ENCODE results near the gene GPR137B.
"Not testable (repeated sequence)": the region's sequence is repeated elsewhere in the genome, so short reads cannot be mapped to it uniquely, and the experiment has no call there.

The GPR137B gene

GRCh38 chr1:236161230-236161629, 18.9 kb downstream of the GPR137B start:
- no peak for DNase-seq (ENCODE audit: low read depth)

- DNase-seq (ENCODE audit: low read depth), result not testable (repeated sequence)
Observed at GRCh38 chr1:236161755-236162154, 19.4 kb downstream of the GPR137B start.

DNA sequence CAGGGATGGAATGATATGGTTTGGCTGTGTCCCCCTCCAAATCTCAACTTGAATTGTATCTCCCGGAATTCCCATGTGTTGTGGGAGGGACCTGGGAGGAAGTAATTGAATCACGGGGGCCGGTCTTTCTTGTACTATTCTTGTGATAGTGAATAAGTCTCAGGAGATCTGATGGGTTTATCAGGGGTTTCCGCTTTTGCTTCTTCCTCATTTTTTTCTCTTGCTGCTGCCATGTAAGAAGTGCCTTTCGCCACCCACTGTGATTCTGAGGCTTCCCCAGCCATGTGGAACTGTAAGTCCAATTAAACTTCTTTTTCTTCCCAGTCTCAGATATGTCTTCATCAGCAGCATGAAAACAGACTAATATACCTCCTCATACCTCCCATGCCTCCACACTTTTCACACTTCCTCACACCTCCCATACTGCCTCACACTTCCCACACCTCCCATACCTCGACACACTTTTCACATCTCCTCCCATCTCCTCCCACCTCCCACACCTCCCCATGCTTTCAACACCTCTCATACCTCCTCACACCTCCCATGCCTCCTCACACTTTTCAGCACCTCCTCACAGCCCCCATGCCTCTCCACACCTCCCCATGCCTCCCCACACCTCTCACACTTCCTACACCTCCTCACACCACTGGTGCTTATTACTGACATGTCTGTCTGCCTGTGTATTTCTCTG, 21.3 kb downstream of the GPR137B start:
- DNase-seq (ENCODE audit: low read depth), result no peak

- no peak for DNase-seq (ENCODE audit: low read depth)
Observed at GRCh38 chr1:236164273-236164672, 21.9 kb downstream of the GPR137B start.

- DNase-seq (ENCODE audit: low read depth), result no peak
Observed at GRCh38 chr1:236165238-236165981, 23.1 kb downstream of the GPR137B start.

- DNase-seq (ENCODE audit: low read depth), result no peak
Observed at GRCh38 chr1:236166041-236166440, 23.7 kb downstream of the GPR137B start.

DNA sequence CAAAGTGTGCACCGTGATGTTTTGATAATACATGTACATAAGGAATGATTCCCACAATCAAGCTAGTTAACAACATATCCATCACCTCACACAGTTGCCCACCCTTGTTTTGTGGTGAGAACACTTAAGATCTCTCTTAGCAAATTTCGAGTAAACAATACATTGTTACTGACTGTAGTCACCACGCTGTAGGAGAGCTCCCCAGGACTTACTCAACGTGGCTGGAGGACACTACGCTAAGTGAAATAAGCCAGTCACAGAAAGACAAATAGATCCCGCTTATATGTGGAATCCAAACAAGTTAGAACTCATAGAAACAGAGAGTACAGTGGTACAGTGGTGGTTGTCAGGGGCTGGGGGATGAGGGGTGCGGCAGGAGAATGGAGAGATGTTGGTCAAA, 24.8 kb downstream of the GPR137B start:
- no peak for DNase-seq (ENCODE audit: low read depth)

DNA sequence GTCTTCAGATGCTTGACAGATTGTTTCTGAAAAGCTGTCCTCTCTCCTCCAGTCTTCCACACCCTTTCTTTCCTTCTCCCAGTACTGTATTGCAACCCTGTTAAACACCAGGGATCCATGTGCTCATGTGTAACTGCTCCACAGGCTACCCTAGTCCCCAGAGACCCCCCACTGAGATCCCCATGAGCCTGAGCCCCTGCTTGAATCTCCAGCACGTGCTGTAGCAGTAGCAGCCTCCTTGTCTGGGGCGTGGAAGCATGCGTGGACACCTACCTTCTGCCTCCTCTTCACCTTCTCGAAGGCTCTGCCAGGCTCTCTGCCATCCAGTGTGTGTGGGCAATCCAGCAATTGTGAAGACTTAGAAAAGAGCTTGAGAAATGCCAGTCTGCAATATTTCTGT, 25.2 kb downstream of the GPR137B start:
- no peak for DNase-seq (ENCODE audit: low read depth)

GRCh38 chr1:236168716-236169429, 26.5 kb downstream of the GPR137B start:
- peak; percentile 42 for DNase-seq (ENCODE audit: low read depth)

- DNase-seq (ENCODE audit: low read depth), result peak; percentile 62
Observed at GRCh38 chr1:236172041-236172579, 29.8 kb downstream of the GPR137B start.

GRCh38 chr1:236173174-236173767, 30.9 kb downstream of the GPR137B start:
- DNase-seq (ENCODE audit: low read depth), result no peak

DNA sequence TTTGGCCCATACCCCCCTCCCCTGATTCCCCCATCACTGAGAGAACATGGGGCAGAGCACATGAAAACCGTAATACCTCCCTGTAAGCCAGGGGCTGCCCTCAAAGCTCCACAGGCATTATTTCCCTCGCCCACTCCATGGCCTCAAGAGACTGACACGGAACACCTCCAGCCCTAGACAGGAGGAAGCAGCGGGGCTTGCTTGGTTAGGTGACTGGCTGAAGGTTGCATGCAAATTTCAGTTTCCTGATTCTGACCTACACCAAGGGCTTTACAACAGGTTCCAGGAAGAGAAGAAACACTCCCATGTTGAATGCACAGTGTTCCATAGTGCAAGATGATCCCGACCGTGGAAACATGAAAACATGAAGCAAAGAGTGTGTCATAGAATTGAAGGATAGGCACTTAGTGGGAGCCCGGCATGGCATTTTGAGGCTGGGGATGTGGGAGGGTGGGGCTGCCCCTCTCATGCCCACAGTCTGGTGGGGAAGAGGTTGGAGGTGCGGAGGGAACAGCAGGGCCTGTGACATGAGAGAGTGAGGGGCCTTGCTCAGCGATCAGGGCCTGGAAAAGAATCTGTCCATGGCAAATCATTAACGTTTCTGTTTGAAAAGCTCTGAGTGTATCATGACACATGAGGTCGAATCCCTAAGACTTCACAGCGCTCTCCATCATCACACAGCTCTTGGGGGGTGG, 33.5 kb downstream of the GPR137B start:
- no peak for DNase-seq (ENCODE audit: low read depth)

DNA sequence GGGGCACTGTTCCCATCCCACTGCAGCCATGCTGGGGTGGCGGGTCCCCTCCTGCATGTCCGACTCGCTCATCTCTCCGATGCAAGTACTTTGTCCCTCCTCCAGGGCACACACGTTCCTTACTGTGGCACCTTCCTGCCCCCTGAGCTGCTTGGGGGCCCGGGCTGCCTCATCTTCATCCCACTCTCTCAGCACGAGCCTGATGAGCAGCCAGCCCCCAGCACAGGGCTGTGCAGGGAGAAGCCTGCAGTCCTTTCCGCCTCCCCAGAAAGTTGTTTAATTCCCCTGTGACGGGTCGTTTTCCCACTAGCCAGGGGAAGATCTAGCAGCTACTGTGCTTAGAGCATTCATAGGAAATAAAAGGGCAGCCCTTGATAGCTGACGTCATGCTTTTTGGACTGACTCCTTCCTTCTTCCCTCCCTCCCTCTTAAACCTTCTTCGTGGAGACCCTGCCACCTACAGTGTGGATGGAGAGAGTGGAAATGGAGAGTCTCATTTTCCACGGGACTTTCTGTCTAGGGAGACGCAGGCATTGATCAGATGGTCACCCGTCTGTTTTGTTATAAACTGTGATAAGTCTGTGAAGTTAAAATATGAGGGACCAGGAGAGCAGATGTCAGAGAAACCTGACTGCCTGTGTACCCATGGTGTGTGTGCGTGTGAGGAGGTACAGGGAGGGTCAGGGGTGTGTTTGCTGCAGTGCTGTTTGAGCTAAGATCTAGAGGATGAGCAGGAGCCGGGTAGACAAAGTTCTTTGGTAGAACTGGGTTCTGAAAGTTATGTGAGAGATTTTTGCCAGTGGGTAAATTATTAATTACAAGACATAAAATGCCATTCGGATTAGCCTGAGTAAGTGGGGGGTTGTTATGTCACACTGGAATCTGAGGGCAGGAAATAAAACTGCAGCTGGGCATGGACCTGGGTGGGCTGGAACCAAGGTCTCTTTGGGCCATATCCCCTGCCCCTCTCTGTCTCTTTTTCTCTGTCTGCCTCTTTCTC, 34.3 kb downstream of the GPR137B start:
- DNase-seq (ENCODE audit: low read depth), result no peak

- DNase-seq (ENCODE audit: low read depth), result no peak
Observed at GRCh38 chr1:236179634-236180033, 37.3 kb downstream of the GPR137B start.

- DNase-seq (ENCODE audit: low read depth), result no peak
Observed at GRCh38 chr1:236181059-236181458, 38.7 kb downstream of the GPR137B start.

GRCh38 chr1:236185687-236186086, 43.3 kb downstream of the GPR137B start:
- DNase-seq (ENCODE audit: low read depth), result no peak

DNA sequence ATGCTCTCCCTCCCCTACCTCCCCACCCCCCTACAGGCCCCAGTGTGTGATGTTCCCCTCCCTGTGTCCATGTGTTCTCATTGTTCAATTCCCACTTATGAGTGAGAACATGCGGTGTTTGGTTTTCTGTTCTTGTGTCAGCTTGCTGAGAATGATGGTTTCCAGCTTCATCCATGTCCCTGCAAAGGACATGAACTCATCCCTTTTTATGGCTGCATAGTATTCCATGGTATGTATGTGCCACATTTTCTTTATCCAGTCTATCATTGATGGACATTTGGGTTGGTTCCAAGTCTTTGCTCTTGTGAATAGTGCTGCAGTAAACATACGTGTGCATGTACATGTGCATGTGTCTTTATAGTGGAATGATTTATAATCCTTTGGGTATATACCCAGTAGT, 44.1 kb downstream of the GPR137B start:
- not testable (repeated sequence) for DNase-seq (ENCODE audit: low read depth)

DNA sequence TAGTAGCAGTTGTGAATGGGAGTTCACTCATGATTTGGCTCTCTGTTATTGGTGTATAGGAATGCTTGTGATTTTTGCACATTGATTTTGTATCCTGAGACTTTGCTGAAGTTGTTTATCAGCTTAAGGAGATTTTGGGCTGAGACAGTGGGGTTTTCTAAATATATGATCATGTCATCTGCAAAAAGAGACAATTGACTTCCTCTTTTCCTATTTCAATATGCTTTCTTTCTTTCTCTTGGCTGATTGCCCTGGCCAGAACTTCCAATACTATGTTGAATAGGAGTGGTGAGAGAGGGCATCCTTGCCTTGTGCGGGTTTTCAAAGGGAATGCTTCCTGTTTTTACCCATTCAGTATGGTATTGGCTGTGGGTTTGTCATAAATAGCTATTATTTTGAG, 45.7 kb downstream of the GPR137B start:
- not testable (repeated sequence) for DNase-seq (ENCODE audit: low read depth)

GRCh38 chr1:236193184-236193583, 50.8 kb downstream of the GPR137B start:
- DNase-seq (ENCODE audit: low read depth), result no peak

DNA sequence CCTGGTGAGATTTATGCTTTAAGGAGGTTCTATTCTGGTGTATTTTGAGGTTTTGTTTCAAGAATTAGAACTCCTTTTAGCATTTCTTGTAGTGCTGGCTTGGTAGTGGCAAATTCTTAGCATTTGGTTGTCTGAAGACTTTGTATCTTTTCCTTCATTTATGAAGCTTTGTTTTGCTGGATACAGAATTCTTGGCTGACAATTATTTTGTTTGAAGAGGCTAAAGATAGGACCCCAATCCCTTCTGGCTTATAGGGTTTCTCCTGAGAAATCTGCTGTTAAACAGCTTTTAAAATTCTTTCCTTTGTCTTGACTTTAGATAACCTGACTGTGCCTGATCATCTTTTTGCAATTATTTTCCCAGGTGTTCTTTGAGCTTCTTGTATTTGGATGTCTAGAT, 58.6 kb downstream of the GPR137B start:
- DNase-seq (ENCODE audit: low read depth), result no peak
